Measurements from ENCODE around the gene TOMM34.

DNA sequence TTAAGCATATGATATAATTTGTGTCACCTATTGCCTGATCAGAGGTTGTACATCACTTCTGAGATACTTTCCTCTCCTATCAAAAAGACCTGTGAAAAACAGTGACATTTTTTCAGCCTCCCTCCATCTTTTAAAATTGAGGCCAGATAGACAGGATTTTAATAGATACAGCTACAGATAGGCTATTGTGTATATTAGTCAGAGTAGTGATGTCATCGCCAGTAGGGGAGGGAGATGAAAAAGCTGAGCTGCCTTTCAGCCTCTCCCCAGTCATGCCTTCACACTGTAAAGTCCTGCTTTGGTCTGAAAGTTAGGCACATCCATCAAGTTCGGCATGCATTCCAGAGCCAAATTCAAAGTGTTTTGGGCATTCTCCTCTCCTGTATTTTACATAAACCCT lies 58.2 kb downstream of the TOMM34 start:
- TF ChIP-seq, protein P1, sequence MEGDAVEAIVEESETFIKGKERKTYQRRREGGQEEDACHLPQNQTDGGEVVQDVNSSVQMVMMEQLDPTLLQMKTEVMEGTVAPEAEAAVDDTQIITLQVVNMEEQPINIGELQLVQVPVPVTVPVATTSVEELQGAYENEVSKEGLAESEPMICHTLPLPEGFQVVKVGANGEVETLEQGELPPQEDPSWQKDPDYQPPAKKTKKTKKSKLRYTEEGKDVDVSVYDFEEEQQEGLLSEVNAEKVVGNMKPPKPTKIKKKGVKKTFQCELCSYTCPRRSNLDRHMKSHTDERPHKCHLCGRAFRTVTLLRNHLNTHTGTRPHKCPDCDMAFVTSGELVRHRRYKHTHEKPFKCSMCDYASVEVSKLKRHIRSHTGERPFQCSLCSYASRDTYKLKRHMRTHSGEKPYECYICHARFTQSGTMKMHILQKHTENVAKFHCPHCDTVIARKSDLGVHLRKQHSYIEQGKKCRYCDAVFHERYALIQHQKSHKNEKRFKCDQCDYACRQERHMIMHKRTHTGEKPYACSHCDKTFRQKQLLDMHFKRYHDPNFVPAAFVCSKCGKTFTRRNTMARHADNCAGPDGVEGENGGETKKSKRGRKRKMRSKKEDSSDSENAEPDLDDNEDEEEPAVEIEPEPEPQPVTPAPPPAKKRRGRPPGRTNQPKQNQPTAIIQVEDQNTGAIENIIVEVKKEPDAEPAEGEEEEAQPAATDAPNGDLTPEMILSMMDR (optimal IDR thresholded peaks at IDR 0.05 in 1 of 3, IDR thresholded peaks at IDR 0.05 in 1 of 3, conservative IDR thresholded peaks at IDR 0.05 in 1 of 3; ENCODE audit: extremely low read depth in 1 of 3, insufficient read depth in 2 of 3, low read length in 3 of 3) = no peak
- no peak for TF ChIP-seq EZH2 (IDR thresholded peaks at IDR 0.05; ENCODE audit: low read length)

Measured in keratinocyte (primary cell).